NCI-H2029 treated with DMSO at 0.1 percent for 48 hours (cell line): ENCODE data around the gene REEP1.
"Not testable (repeated sequence)": the region's sequence is repeated elsewhere in the genome, so short reads cannot be mapped to it uniquely, and the experiment has no call there.

Experiments used
- DNase-seq: peaks from one replicate; lab custom pipeline; 2025; lab: John Stamatoyannopoulos, UW

REEP1 gene

DNA sequence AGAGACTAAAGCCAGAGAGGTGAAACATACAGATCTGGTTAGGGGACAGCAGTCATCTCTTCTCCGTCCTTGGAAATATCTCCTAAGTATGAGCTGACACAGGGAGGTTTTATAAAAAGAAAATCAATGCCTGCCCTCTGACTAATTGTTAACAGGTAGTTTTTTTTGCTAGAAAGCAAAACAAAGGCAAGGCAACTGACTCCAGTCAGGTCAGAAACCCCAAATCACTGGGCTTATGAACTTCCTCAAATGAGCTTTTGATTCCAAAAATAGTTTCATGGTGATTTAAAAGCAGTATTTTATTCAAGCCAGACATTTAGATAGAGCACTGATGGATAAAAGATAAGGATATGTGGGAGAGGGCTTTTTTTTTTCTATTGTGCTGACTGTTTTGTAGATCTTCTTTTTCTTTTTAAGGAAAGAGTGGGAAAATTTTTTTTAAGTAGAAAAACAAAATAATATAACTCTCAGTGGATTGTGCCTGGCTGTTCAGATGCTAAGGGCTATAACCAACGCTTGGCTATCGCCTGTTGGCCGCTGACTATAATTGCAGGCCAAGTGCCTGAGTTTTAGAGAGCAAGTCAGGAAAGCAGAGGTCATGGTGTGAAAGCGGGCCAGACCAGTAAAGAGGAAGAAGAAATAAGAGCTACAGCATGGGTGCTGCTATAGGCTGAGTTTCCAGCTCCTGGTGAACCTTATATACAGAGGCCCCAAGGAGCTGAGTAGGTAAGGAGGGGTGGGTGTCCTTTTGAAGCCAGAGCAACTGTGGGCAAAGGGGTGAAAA lies 93.3 kb downstream of the REEP1 start:
- DNase-seq, result no peak

DNA sequence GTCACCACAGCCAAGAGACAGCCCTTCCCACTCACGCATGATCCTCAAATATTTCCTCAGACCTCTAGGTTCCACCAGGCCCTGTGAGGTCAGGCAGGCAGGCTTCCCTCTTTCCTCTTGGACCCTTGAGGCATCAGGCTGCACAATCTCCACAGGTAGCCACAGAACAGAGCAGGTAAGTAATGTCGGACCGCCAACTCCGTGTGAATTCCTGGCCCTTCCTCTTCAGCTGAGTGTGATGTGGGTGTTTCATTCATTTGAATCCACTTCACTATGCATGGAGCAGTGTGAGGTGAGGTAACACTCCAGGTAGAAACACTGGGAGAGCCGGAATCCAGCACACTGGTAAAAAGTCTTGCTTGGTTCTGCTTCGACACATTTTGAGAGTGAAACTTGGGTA lies 94.2 kb downstream of the REEP1 start:
- no peak for DNase-seq

DNA sequence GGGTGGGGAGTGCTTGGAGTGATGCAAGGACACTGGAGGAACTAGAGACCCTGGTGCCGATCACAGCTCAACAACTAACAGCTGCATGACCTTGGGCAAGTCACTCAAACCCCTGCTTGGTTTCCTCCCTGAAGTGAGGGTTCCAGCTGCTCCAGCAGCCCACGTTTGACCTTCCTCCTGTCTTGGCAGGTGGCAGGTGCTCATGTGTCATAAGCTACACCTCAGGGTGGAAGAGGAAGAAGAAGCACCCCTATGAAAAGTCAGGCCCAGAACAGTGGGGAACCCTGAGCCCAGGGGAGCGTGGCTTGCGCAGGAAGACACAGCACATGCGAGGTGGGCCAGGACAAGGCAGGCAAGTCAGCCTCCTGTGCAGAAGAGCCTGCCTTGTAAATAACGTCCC lies 95.8 kb downstream of the REEP1 start:
- no peak for DNase-seq

DNA sequence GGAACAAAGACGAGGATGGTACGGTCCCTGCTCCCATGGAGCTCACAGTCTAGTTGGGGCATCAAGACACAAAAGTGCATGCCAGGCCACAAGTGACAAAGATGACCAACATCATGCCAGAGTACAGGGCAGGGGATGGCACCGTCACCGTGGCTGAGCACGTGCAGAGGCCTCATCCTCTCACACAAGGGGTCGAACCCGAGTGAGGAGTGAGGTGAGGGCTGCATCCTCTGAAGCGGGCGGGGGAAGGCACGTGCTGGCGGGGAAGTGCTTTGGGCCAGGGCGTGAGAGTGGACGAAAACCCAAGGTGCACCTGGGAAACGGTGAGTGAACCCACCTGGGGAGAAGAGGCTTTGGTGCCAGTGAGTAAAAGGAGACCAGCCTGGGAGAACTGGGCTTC lies 97.2 kb downstream of the REEP1 start:
- DNase-seq, result no peak

DNA sequence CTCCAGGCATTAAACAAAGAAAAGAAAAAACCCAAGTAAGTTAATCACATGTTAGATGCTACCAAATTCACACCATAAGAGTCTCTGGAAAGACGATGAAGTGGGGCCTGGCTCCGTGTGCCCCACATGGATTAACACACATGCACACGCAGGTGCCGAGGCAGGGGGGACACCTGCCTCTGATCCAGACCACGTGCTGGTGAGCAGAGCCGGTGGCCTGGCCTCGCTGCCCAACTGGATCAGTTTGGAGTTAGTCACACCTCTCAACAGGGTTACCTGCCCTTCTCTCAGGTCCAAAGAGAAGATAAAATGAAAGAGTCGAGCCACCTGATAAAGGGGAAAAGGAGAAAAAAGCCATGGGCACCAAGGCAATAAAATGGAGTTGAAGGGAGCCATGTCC lies 97.7 kb downstream of the REEP1 start:
- DNase-seq, result no peak

DNA sequence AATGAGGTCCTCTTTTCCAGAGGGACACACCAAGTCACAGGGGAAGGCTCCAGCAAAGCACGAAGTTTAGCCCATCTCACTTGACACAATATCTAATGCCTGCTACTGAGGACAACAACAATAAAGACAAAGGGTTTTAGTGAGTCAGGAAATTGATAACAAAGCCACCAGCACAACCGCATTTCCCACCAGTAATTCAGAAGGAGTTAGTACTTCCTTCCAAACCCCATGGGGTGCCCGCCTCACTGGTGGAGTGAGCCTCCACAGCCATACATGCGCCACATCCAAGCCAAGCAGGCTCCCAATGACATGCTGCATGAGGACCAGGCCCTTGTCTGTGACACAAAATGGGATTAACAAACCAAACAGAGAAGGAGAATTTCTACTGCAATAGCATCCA lies 98.1 kb downstream of the REEP1 start:
- no peak for DNase-seq

DNA sequence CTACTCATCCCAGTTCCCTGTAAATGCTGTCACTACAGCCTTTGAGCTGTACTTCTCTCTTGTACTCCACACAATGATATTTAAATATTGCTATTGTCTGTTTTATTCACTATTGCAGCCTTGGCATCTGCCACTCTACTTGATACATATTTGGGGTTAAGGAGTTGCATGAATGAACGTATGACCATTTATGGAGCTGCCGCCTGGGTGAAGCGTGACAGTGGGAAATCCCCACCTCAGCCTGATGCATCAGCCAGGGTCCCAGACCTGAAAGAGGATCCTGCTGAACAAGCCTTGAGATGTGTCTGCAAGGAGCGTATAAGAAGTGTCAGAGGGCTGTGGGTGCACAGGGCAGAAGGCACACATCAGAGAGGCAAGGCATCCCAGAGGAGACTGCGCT lies 99.1 kb downstream of the REEP1 start:
- DNase-seq, result no peak

DNA sequence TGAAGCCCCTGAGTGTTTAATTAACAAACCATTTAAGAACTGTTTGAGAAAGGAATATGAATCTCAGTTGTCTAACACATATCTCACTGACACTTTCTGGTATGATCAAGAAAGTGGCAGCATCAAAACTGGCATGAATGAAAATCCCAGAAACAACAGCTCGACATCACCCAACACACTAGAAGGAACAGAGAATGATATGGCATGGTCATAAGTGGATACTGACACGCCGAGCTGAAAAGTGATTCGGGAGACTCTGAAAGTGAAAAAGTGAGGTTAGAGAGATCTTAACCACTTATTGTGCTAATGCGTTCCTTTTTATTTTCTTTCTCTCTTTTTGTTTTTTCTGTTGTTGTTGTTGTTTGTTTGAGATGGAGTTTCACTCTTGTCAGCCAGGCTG lies 100.3 kb downstream of the REEP1 start:
- no peak for DNase-seq

DNA sequence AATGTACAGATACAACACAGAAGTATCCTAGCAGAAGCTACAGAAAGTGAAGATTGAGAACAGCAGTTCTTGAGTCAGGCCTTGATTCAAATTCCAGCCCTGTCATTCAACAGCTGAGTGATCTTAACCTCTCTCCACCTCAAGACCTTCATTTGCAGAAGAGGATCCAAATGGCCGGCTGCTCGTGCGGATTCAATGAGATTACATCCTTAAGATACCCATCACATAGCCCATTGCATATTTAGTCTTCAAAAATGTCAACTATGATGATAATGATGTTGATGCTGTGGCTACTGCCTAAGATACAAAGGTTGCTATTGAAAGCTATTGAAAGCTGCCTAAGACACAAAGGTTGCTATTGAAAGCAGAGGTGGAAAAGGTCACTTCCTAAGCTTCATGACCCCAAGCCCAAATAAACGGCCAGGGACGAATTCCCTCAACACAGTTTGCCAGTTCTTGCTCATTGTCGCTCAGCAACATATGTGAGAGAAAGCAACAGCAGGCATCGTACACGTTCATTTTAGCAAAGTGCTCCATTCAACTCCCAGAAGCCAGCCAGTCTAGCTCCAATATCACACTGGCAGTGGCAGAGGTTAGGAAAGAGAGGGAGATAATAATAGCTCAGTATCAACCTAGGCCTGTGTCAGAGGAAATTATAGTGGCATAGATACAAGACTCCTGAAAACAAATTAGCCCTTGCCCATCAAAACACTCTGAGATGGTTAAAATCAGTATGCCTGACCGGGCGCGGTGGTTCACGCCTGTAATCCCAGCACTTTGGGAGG lies 102.0 kb downstream of the REEP1 start:
- no peak for DNase-seq

DNA sequence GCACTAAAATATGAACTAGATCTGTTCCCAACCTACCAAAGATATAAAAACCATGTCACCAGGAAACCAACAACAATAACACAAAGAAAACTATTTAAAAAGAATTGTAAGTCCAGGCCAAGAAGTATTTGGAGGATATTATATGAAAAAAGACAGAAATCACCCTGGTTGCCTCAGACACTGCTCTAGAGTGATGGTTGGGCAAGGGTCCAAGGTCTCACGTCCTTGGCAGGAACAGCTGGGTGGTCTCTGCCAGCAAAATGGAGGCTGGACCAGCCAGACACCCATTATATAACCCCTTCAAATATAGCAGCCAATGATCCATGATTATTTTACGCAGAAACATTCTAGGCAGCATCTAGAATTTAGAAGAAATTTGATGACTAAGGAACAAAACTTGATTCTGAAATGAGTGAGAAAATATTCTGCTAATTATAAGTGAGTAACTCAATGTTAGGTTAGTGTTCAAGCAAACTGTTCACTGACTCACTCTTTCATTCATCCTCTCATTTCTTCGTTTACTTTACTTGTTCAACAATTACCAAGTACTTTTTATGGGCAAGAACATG lies 102.8 kb downstream of the REEP1 start:
- no peak for DNase-seq

DNA sequence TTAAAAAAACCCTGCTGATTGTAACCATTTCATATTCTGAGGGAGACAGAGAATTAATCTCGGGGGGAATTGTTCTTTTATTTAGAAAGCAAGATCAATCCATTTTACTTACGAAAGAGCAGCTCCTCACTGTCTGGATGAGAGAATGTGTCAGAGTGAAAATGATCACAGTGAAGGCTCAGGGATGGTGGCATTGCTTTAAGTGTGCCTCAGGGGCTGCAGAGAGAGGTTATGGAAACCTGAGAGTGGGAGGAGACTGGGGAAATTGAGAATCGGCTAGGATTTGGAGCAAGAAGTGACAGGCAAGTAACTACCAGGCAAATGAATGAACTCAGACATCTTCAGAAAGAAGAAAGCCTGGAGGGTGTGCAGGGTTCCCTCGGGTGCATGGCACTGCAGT lies 104.0 kb downstream of the REEP1 start:
- no peak for DNase-seq

DNA sequence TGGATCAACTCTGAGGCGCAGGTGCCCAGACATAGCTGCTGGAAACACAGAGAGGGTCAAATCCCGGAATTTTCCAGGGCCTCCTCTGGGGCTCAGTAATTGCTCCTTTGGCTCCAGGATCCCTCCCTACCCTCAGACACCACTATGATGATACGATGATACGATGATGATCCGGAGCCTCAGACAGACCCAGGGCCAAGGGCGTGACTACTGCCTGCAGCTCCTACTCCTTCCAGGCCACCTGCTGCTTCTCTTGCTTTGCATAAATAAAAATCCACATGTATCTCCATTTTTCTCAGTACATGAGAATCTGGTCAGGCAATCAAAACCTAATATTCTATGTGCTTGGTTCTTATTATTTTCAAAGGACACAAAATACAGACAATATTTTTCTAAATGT lies 104.5 kb downstream of the REEP1 start:
- no peak for DNase-seq

DNA sequence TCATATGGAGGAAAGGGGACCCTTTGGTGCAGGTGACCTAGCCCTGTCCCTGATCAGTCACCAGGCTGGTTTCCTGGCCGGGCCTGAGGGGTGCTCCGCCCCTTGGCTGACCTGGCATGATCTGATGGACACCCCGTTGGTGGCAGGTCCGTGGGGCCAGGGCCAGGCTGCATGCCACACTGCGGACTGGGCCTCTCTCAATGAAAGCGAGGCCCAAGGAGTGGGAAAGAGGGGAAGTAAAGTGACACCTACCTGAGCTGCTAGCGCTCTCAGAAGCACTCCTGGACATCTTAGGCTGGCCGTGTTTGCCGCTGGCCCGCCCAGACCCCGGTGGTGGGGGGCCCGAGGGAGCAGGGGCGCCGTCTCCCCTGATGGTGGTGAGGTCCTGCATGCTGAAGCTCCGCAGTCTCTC lies 105.0 kb downstream of the REEP1 start:
- no peak for DNase-seq

DNA sequence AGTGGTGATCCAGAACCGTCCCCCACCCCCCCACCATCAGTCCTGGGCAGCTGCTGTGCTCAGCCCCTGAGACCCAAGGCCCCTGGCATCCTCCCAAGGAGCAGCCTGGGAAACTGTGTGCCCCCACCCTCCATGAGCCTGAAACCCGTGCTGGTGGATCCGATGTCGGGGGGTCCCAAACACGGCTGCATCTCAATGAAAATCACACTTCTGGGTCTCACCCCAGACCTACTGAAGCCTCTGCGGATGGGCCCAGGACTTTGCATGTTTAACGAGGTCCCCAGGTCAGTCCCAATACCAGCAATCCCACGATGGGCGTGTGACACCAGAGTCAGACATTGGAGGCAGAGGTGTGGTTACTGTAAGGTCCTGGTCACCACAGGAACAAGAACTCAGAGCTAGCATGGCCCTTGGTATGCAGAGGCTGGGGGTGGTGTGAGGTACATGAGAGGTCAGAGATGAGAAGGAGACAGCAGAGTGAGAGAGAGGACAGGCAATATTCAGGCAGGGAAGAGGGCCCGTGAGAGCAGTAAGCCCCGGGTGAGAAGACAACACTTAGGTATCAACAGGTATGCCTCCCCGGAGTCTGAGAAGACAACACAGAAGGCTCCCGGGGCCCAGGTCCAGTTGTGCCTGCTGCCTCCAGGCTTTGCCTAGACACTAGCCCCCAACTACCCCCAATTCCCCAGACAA lies 105.6 kb downstream of the REEP1 start:
- DNase-seq, result no peak

DNA sequence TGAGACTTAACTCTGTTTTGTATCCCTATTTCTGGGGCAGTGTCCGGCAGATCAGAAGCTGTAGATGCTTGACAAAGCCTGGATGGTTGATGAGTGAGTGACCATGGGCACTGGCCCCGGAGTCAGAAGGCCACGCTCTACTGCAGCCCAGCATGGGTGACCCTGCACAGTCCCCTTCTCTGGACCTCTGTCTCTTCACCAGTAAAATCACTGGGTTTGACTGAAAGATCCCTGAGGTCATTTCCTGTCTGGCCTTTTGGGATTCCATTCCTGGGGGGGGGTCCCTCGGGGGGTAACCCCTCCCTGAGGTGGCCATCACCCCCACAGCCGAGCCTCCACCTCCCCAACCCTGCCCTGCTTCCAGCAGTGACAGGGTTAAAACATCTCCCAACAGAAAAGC lies 106.5 kb downstream of the REEP1 start:
- no peak for DNase-seq

DNA sequence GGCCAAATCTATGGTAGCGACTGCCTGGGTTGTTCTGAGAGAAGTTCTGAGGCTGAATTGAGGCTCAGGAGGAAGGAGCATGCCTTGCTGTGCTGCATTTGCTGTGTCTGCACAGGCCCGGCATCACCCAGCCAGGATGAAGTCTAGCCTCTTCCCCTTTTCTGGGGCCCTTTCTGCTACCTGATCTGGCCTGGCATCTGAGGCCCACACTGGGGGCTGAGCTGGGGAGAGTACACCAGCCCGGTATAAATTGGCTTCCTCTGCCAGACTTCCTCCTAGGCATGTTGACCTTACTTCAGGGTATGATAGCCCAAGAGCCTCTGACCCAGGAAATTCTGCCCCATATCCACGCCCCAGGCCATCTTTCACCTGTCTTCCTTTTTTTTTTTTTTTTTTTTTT lies 108.2 kb downstream of the REEP1 start:
- DNase-seq, result no peak

DNA sequence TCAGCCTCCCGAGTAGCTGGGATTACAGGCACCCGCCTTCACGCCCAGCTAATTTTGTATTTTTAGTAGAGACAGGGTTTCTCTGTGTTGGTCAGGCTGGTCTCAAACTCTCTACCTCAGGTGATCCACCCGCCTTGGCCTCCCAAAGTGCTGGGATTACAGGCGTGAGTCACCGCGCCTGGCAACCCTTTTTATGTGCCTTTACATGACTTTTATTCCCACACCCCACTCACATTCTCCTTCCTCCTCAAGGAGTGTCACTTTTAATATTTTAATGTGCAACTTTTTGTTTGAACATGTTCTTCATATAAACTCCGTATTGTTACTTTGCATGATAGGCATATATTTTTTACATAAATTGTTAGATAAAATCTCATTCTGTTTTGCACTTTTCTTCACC lies 108.9 kb downstream of the REEP1 start:
- DNase-seq, result not testable (repeated sequence)

DNA sequence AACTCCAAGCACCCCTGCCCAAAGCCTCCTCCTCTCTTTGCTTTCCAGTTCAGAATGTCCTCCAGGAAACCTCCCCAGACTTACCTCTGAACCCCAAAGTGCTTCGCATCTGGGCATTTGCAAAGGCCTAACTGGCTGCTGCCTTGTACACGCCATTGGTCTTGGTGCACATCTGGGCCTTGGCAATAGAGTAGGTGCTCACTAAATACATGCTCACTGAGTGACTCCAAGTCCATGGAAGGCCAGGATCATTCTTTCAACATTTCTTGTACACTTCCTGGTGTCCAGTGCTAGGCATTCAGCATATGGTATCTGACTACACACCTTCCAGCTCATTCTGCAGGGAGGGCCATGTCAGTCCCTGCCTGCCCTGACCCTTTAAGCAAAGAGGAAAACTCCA lies 109.7 kb downstream of the REEP1 start:
- no peak for DNase-seq

DNA sequence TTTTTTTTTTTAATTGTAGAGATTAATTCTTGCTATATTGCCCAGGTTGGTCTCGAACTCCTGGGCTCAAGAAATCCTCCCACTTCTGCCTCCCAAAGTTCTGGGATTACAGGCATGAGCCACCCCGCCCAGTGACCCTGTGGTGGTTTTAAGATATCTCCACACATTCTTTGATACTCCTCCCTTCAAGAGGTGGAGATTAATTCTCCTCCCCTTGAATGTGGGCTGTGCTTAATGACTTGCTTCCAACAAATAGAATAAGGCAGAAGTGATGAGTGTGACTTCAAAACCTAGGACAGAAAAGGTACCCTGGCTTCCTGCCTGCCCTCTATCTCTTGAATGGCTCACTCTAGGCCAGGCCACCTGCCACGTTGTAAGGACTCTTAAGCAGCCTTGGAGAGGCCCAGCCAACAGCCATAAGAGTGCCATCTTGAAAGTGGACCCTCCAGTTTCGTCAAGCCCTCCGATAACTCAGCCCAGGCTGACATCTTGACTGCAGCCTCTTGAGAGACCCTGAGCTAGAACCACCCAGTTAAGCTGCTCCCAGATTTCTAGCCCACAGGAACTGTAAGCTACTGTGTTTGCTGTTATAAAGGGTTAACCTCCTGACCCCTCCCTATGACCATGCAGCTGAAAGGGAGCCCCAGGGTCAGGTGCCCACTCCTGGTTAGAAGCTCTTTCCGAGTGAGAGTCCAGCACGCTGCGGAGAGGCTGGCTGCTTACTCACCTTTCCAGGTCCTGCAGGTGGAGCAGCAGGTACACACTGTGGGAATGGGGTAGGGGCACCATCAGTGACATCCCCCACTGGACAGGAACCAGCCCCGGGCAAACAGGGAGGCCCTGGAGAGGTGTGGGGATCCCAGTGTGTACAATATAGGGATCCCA lies 110.5 kb downstream of the REEP1 start:
- DNase-seq, result no peak

DNA sequence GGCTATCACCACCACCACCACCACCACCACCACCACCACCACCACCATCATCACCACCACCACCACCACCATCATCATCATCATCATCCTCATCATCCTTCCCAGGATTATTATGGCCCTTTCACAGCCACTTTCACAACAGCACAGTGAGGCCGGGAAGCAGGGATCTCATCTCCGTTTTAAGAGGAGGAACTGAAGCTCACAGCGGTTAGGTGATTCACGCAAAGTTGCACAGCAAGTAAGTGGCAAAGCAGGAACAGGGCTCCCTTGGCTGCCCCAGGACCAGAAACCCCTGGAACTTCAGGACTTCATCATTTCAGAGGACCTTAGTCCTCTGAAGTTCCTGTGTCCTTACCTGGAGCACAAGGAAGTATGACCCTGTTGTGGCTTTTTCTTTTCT lies 111.4 kb downstream of the REEP1 start:
- no peak for DNase-seq

DNA sequence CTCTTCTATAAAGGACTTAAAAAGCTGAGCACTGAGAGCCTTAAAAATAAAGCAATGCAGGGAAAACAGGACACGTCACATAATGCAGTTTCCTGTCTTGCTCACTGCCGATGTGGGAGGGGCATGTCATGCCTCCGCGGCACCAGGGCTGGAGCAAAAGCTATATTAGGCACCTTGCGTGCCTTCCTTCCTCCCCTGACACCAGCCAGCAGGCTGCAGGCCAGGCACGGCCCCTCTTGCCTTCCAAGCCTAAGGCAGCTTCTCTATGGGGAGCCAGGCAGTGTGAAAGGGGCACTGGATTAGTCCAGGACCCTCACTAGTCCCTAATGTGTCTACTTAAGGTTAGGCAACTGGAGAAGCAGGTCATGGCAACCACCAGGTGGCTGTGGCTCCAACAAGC lies 111.8 kb downstream of the REEP1 start:
- no peak for DNase-seq
